Caco-2 (cell line): ENCODE data around the gene EVPL. TPM values are rescaled to one million over a fixed set of nuclear protein-coding genes. Genes with fewer than 3 reads are reported as not detected.
A peak's percentile ranks its signal among the peaks of the same experiment; 100 is the strongest.
"Not testable (repeated sequence)": the region's sequence is repeated elsewhere in the genome, so short reads cannot be mapped to it uniquely, and the experiment has no call there.

Experiments
- BruUV-seq: library from RNA; stranded (reverse); fragments of 400-500 nt; replicated peaks from 2 replicates; lab custom pipeline; 2021; lab: Mats Ljungman, UMichigan
- CTCF ChIA-PET: fragments of 300-600 bp; sonication (Branson Sonifier 250); formaldehyde crosslinking; loops from one replicate; lab custom pipeline; 2022; ENCODE audit warnings: antibody characterized with exemption; lab: Charles Lee
- POLR2A ChIA-PET: fragments of 300-600 bp; sonication (Branson Sonifier 250); formaldehyde crosslinking; loops from one replicate; lab custom pipeline; 2022; ENCODE audit warnings: antibody characterized with exemption; lab: Charles Lee
- DNase-seq, 2 experiments: peaks; one replicate each; pipeline versions ENCODE4 v3.0.0 to v3.0.0-alpha.2; 2020 to 2022
- H3K27me3 ChIP-seq: replicated peaks from 2 replicates; pipeline ENCODE4 v1.6.0; 2011; ENCODE audit warnings: low read length; ENCODE audit not compliant: control insufficient read depth, insufficient read depth
- H3K36me3 ChIP-seq: 2 replicates; pipeline ENCODE4 v1.5.1; 2011; ENCODE audit warnings: low read length; ENCODE audit not compliant: control insufficient read depth, insufficient read depth
- H3K4me1 ChIP-seq: fragments of 250-450 bp; sonication (Bioruptor Pico); 2 replicates; pipeline ENCODE4 v1.5.1; 2020; ENCODE audit warnings: mild to moderate bottlenecking
- H3K4me3 ChIP-seq: 2 replicates; pipeline ENCODE4 v1.5.1; 2011; ENCODE audit warnings: low read depth, mild to moderate bottlenecking, control low read depth, low read length
- H3K9me3 ChIP-seq: fragments of 250-450 bp; sonication (Bioruptor Pico); 2 replicates; pipeline ENCODE4 v1.5.1; 2020; ENCODE audit warnings: mild to moderate bottlenecking, moderate library complexity
- H3K27ac Mint-ChIP-seq: one replicate; pipeline ENCODE4 v1.8.0; 2022; ENCODE audit warnings: mixed read lengths; ENCODE audit not compliant: unreplicated experiment
- H3K27me3 Mint-ChIP-seq: one replicate; pipeline ENCODE4 v1.8.0; 2022; ENCODE audit warnings: mixed read lengths; ENCODE audit not compliant: insufficient read depth, unreplicated experiment
- H3K36me3 Mint-ChIP-seq: one replicate; pipeline ENCODE4 v1.8.0; 2022; ENCODE audit warnings: mild to moderate bottlenecking, mixed read lengths; ENCODE audit not compliant: insufficient read depth, unreplicated experiment
- H3K4me1 Mint-ChIP-seq: one replicate; pipeline ENCODE4 v1.8.0; 2022; ENCODE audit warnings: low read depth, mixed read lengths; ENCODE audit not compliant: unreplicated experiment
- H3K4me3 Mint-ChIP-seq: one replicate; pipeline ENCODE4 v1.8.0; 2022; ENCODE audit warnings: mild to moderate bottlenecking, moderate library complexity, mixed read lengths; ENCODE audit not compliant: unreplicated experiment
- H3K9me3 Mint-ChIP-seq: one replicate; pipeline ENCODE4 v1.8.0; 2022; ENCODE audit warnings: mixed read lengths; ENCODE audit not compliant: unreplicated experiment
- intact Hi-C: fragments of 100-400 bp; cut with micrococcal nuclease; formaldehyde crosslinking; loops from one replicate; pipeline ENCODE4 v1.10.0; 2022; ENCODE audit not compliant: unreplicated experiment
- total RNA-seq: library from RNA; stranded (reverse); gene quantifications from 2 replicates; pipeline ENCODE4 v1.2.3, GENCODE V29; 2022
- TF ChIP-seq, protein P1 (sequence below), 2 experiments: fragments of 200-600 bp in 1 of 2; IDR thresholded peaks; 1 replicate in 1 of 2; 2 replicates in 1 of 2; pipeline versions ENCODE4 v1.5.1 to v1.8.0; 2011 to 2022; ENCODE audit warnings: antibody characterized with exemption in 1 of 2, control low read depth in 1 of 2, inconsistent platforms in 1 of 2, low read depth in 1 of 2, low read length in 1 of 2, mild to moderate bottlenecking in 1 of 2, moderate library complexity in 1 of 2; ENCODE audit not compliant: insufficient read depth in 1 of 2, severe bottlenecking in 1 of 2, unreplicated experiment in 1 of 2

The EVPL gene
- total RNA-seq, 1 experiment from 2014 or later: 0.16 TPM

DNA sequence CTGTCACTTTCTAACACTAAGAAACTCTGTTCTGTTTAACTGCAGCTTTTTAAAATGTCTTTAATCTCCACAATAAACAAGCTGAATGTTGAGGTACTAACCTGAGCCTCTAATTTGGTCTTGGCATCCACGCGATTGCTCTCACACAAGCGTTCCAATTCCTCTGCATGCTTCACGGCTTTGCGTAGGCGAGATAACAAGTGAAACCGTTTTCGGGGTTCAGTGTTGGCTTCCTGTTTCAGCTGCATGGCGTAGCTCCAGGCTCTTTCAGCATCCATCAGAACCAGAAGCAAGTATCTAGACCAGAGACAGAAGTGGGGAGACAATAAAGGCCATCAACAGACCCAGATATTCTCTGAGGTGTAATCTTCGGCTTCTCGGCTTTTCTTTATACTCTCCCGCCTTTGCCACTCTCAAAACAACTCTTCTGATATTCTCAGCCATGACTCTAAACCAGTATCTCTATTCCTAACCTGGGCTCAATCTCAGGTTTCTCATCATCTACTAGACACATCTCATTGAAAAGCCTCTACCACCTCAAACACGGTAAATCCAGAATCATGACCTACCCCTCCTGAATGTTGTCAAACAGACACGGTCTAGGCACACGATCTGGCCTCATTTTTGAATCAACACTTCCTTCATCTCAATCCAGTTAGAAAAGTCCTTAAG is 36.9 kb upstream of the EVPL start:
- no peak overlapping the region for H3K27ac Mint-ChIP-seq
- no peak overlapping the region for H3K4me3 Mint-ChIP-seq
- intact Hi-C loops: no loop called here
- CTCF ChIA-PET: interaction anchor here (0.8 kb wide), 1 partner anchor 50 kb away, joined by 3 read pairs; no protein-coding TSS in a partner anchor
- H3K4me1 Mint-ChIP-seq: no peaks in the 10 kb centered on the region
- no peaks in the 10 kb centered on the region for H3K4me1 ChIP-seq
- H3K27me3 Mint-ChIP-seq: no peaks in the 10 kb centered on the region
- H3K4me3 ChIP-seq: no peak overlapping the region
- no TSS peak for BruUV-seq
- no peaks in the 10 kb centered on the region for H3K27me3 ChIP-seq
- POLR2A ChIA-PET: no interaction called here
- no peaks in the 10 kb centered on the region for H3K9me3 ChIP-seq
- TF ChIP-seq, protein P1, sequence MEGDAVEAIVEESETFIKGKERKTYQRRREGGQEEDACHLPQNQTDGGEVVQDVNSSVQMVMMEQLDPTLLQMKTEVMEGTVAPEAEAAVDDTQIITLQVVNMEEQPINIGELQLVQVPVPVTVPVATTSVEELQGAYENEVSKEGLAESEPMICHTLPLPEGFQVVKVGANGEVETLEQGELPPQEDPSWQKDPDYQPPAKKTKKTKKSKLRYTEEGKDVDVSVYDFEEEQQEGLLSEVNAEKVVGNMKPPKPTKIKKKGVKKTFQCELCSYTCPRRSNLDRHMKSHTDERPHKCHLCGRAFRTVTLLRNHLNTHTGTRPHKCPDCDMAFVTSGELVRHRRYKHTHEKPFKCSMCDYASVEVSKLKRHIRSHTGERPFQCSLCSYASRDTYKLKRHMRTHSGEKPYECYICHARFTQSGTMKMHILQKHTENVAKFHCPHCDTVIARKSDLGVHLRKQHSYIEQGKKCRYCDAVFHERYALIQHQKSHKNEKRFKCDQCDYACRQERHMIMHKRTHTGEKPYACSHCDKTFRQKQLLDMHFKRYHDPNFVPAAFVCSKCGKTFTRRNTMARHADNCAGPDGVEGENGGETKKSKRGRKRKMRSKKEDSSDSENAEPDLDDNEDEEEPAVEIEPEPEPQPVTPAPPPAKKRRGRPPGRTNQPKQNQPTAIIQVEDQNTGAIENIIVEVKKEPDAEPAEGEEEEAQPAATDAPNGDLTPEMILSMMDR (IDR thresholded peaks at IDR 0.05; ENCODE audit: insufficient read depth in 1 of 2, low read depth in 1 of 2, low read length in 1 of 2, severe bottlenecking in 1 of 2, unreplicated experiment in 1 of 2): no peak
- peaks cover 8% of the 10 kb centered on the region for H3K36me3 ChIP-seq
- H3K36me3 Mint-ChIP-seq: peaks cover 85% of the 10 kb centered on the region
- DNase-seq: no peak
- H3K9me3 Mint-ChIP-seq: no peaks in the 10 kb centered on the region

DNA sequence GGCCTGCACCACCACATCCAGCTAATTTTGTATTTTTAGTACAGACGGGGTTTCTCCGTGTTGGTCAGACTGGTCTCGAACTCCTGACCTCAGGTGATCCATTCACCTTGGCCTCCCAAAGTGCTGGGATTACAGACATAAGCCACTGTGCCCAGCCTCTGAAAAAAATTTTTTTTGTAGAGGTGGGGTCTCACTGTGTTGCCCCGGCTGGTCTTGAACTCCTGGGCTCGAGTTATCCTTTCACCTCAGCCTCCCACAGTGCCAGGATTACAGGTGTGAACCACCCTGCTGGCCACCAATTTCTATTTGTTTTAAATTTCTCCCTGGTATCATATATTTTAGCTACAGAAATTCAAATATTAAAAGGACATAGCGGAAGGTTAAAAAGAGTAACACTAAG is 31.2 kb upstream of the EVPL start:
- CTCF ChIA-PET: interaction anchor here (2.4 kb wide), 1 partner anchor 44 kb away, joined by 10 read pairs; no protein-coding TSS in a partner anchor
- H3K4me1 ChIP-seq: peaks cover 15% of the 10 kb centered on the region
- BruUV-seq, H3K9me3 Mint-ChIP-seq, intact Hi-C loops, DNase-seq, H3K4me1 Mint-ChIP-seq, H3K36me3 ChIP-seq, H3K9me3 ChIP-seq, H3K27ac Mint-ChIP-seq, H3K4me3 Mint-ChIP-seq, POLR2A ChIA-PET, H3K4me3 ChIP-seq, H3K27me3 ChIP-seq, H3K27me3 Mint-ChIP-seq: not testable (repeated sequence)
- H3K36me3 Mint-ChIP-seq: peaks cover 97% of the 10 kb centered on the region

DNA sequence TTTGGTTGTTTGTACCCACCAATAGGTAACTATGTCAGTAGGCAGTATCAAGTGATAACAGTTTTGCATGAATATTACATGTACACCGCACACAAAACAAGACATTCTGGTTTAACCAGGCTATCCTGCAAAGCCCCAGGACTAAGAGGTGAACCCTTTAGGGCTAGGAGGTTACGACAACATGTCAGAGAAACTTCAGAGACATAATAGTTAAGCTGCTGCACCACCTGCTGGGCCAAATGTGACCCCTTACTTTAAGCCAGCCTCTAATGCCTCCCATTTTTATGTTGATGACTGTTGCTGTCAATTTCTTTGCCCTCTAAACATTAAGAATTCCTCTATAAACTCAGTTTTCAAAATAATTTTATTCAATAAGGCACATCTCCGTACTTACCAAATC is 29.8 kb upstream of the EVPL start:
- peak in 1 of 2 experiments; percentile 61 for DNase-seq
- Mint-ChIP-seq H3K36me3 (peaks cover 97% of the 10 kb centered on the region), H3K9me3 (no peaks in the 10 kb centered on the region), H3K27me3 (no peaks in the 10 kb centered on the region), H3K4me1 (peaks cover 9% of the 10 kb centered on the region), H3K27ac (no peak overlapping the region), H3K4me3 (no peak overlapping the region)
- H3K4me3 ChIP-seq: no peak overlapping the region
- H3K4me1 ChIP-seq: peaks cover 15% of the 10 kb centered on the region
- CTCF ChIA-PET: interaction anchor here (2.4 kb wide), 1 partner anchor 43 kb away, joined by 10 read pairs; no protein-coding TSS in a partner anchor
- no peaks in the 10 kb centered on the region for H3K9me3 ChIP-seq
- H3K36me3 ChIP-seq: peaks cover 7% of the 10 kb centered on the region
- no peaks in the 10 kb centered on the region for H3K27me3 ChIP-seq
- TF ChIP-seq, protein P1 (IDR thresholded peaks at IDR 0.05; ENCODE audit: insufficient read depth in 1 of 2, low read depth in 1 of 2, low read length in 1 of 2, severe bottlenecking in 1 of 2, unreplicated experiment in 1 of 2): peak; percentile 20 to 28
- intact Hi-C loops: loop anchor here (1.0 kb wide), 1 partner anchor 43 kb away; no protein-coding TSS in a partner anchor
- no TSS peak for BruUV-seq
- POLR2A ChIA-PET: no interaction called here
